HG03442 (cell line): Measurements from ENCODE around the gene AIG1.
A peak's percentile ranks its signal among the peaks of the same experiment; 100 is the strongest.
"Not testable (repeated sequence)": the region's sequence is repeated elsewhere in the genome, so short reads cannot be mapped to it uniquely, and the experiment has no call there.

Experiments used
- ATAC-seq: cut with Tn5 transposase; IDR thresholded peaks from one replicate; pipeline ENCODE4 v1.9.1; 2021; ENCODE audit warnings: mild to moderate bottlenecking, moderate library complexity; ENCODE audit not compliant: unreplicated experiment

The AIG1 gene

DNA sequence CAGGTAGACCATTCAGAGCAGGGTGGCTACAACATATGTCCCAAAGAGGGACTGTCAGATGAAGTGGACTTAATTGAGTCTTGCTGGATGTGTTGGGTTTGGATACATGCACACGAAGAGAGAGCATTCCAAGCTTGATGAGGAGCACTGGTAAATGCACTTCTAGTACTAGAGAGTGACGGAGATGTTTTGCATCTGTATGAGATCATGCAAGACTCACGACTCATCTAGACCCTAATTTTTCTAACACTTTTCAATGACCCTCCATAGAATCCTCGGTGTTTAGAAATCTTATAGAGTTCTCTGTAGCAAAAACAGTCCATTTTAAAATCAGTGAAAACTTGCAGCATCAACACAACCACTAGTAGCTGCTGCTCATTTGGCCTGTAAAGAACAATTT lies 4.8 kb upstream of the AIG1 start:
- no peak for ATAC-seq

DNA sequence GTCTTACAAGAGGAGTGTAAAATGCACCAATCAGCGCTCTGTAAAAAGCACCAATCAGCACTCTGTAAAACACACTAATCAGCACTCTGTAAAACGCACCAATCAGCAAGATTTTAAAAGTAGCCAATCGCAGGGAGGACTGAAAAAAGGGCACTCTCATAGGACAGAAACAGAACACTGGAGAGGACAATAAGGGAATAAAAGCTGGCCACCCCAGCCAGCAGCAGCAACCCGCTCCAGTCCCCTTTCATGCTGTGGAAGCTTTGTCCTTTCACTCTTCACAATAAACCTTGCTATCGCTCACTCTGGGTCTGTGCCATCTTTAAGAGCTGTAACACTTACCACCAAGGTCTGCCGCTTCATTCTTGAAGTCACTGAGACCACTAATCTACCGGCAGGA lies 1.7 kb upstream of the AIG1 start:
- ATAC-seq, result no peak

- peak; percentile 15 for ATAC-seq
Observed at GRCh38 chr6:143059663-143060353, 881 bp upstream of the AIG1 start.

DNA sequence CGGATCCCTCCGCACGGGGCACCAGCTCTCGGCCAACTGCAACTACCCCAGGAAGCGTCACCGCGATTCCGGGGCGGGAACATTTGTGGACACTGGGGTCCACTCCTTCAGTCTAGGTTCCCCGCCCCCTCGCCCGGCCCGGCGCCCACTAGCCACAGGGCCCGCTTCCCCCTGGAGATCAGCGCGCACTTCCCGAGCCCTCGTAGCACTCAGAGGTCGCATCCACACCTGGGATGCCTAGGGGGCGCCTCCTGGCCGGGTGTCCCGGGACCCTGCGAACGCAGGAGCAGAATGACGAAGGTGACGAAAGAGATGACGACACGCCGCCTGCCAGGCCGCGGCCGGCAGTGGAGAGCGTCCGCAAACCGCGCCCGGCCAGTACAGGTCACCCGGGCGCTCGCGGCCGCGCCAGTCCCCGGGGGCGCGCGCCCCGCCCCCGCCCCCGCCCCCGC lies 309 bp upstream of the AIG1 start:
- ATAC-seq, result peak; percentile 72

- no peak for ATAC-seq
Observed at GRCh38 chr6:143061597-143062385, 1.1 kb downstream of the AIG1 start.

DNA sequence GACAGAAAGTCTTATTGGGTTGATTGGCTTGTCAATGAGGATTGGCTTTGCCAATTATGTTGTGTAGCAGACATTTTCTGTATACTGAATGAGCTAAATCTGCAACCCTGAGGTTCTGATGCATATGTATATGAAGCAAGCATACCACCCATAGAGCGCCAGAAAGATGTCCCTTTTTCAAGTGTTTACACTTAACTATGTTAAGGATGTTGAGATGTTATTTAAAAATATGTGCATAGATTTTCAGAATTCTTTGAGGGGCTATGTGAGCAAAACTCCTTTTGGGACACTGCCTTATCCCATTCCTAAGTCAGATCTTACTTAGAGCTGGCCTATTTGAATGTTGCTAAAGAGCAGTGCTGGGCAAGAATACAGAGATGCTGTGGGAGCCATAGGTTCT lies 1.9 kb downstream of the AIG1 start:
- ATAC-seq, result no peak

GRCh38 chr6:143063631-143064030 lies 2.9 kb downstream of the AIG1 start:
- no peak for ATAC-seq

- no peak for ATAC-seq
Observed at GRCh38 chr6:143064271-143064670, 3.6 kb downstream of the AIG1 start.

DNA sequence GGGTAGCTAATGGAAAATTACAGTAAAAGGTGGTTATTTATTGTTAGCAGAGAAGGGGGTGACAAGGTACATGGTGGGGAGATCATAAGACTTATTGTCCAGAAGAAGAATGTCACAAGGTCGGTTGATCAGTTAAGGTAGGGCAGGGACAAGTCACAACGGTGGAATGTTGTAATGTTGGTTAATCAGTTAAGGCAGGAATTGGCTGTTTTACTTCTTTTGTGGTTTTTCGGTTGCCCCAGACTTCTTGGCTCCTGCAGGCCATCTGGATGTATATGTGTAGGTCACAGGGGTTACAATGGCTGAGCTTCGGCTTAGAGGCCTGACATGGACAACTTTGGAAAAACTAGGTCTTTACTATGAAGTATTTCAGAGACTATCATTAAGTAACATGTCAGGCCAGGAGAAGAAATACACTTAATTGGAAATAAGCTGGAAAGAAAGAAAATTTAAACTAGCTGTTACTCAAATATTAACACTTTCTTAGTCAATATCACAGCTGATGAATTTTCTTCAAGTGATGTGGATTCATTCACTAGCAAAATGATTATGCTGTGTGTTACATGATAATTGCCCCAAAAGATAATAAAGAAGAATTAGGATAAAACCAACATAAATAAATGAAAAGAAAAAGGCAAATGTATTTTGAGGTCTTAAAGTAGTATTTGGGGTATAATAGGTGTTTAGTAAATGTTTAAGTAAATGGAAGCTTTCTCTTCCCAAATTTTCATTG lies 4.4 kb downstream of the AIG1 start:
- ATAC-seq, result no peak

DNA sequence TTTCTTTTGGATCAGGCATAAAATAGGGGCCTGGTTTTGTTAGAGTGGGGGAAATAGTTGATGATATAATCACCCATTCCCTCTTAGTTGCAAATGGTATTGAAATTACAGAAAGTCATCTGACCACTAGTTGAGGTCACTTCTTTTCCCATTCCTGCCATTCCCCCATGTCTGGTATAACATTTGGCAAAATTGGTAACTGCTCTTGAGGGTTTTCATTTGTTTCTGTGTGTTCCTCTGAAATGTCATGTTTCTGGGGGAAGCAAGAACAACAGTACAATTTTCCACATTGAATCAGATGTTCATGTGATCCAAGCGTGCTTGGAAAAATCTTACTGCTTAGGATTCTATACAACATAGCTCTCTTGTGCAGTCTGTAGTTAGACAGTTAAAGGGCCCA lies 7.3 kb downstream of the AIG1 start:
- no peak for ATAC-seq

DNA sequence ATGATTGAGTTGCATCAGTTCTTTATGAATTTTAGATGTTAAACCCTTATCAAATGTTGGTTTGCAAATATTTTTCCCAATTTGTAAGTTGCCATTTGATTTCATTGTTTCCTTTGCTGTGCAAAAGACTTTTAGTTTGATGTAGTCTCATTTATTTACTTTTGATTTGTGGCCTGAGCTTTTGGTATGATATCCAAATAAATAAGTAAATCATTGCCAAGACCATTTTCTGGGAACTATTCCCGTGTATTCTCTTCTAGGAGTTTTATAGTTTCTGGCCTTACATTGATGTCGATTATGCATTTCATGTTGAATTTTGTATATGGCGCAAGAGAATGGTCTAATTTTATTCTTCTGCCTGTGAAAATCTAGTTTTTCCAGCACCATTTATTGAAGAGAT lies 13.4 kb downstream of the AIG1 start:
- no peak for ATAC-seq

DNA sequence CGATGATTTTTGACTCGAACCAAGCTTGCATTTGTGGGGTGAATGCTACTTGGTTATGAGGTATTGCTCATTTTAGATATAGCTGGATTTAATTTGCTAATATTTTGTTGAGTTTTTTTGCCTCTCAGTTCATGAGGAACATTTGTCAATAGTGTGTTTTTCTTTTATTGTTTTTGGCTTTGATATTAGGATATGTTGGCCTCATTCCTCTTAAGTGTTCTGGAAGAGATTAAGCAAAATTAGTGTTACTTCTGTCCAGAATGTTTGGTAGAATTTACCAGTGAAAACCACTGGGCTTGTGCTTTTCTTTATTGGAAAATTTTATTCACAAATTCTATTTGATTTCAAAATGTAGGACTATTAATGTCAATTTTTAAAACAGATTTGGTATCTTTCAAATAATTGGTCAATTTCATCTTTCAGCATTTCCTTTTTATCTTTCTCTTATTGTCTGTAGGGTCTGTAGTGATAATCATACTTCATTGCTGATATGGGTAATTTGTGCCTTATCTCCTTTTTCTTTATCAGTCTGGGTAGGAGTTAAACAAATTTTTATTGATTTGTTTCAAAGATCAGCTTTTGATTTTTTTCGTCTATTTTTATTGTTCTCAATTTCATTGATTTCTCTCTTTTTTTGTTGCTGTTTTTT lies 14.1 kb downstream of the AIG1 start:
- no peak for ATAC-seq

DNA sequence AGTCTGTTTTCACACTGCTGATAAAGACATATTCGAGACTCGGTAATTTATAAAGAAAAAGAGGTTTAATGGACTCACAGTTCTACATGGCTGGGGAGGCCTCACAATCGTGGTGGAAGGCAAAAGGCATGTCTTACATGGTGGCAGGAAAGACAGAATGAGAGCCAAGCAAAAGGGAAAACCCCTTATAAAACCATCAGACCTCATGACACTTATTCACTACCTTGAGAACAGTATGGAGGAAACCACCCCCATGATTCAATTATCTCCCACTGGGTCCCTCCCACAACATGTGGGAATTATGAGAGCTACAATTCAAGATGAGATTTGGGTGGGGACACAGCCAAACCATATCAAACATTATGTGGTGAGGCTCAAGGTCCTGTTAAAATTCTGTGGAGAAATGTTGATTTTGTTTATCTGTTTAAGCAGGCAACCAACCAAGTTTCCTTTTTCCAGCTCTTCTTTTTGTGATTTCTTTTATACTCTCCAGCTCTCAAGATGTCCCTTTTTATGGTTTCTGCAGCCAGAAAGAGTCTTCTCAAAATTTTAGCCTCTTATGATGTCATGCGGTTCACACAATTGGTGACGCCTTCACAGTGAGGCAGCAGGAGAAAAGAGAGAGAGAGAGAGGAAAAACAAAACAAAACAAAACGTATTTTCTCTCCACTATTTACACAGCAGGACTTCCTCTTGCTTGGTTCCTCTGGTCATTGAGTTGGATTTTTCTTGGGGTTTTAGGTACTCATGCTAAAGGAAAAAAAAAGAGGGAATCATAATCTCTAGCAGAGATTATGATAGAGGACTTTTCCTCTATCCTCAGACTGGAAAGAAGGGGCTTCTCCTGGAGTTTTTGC lies 18.0 kb downstream of the AIG1 start:
- ATAC-seq, result no peak

- ATAC-seq, result no peak
Observed at GRCh38 chr6:143079325-143079640, 18.6 kb downstream of the AIG1 start.

DNA sequence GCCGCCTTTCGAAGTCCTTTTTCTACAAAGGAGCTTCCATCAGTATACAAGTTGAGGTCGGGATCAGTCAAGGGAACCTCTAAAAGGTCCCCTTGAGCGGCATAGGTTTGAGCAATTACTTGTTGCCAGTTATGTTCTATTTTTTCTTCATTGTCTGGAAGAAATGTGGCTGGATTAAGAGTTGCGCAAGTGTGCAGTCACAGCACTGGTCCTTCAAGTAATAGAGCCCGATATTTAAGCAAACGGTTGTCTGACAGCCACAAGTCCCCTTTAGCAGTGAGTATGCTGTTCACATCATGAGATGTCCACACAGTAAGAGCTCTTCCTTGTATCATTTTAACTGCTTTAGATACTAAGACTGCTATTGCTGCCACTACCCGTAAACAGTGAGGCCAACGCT lies 21.6 kb downstream of the AIG1 start:
- not testable (repeated sequence) for ATAC-seq

- not testable (repeated sequence) for ATAC-seq
Observed at GRCh38 chr6:143084019-143084418, 23.3 kb downstream of the AIG1 start.

DNA sequence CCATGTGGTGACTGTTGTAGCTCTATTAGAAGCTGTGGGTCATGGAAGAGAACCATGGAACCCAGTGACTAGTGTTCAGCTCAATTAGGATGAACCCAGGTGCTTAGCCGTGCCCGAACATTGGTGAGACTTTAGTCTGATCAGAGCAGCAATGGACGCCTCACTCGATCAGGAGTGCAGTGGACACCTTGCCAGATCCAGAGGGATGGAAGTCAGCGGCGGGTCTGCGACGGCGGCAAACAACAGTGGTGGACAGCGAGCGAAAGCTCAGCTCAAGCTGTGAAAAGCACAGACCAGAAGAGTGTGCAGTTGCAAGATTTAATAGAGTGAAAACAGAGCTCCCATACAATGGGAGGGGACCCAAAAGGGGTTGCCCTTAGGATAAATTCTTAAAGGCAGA lies 26.6 kb downstream of the AIG1 start:
- ATAC-seq, result not testable (repeated sequence)

DNA sequence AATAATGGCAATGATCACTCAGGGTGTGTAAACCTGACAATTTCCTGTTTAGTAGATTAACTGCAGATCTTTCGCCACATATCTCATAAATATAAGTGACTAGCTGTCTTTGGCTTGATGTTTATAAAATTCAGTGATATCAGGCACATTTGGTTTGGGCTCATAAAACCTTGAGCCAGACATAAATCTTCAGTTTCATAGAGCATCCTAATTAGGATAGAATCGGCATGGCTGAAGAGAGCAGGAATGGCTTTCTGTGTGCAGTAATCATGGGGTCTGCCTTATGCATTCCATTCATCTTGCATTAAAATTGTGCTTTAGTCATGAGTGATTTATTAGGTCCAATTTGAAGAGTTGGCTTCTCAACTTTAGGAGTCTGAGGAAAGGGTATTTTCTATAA lies 27.2 kb downstream of the AIG1 start:
- ATAC-seq, result no peak

GRCh38 chr6:143090314-143091044 lies 29.8 kb downstream of the AIG1 start:
- no peak for ATAC-seq

DNA sequence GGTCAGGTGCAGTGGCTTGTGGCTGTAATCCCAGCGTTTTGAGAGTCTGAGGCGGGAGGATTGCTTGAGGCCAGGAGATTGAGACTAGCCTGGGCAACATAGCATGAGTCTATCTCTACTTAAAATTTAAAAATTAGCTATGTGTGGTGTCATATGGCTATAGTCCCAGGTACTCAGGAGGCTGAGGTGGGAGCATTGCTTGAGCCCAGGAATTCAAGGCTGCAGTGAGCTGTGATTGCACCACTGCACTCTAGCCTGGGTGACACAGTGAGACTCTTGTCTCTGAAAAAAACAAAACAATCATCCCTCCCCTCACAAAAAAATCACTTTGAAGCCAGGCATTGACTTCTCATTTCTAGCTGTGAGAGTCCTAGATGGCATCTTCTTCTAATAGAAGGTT lies 32.1 kb downstream of the AIG1 start:
- ATAC-seq, result no peak
